Stimulated activated CD4-positive, alpha-beta T cell treated with anti-CD3 and anti-CD28 coated beads, Interleukin-1b, Interleukin-23, amount 100 ng/mL, for 1 hour (primary cell): Measurements from ENCODE around the gene PARP12.

Experiments
- DNase-seq, 2 donors: peaks; one replicate each; pipeline ENCODE4 v3.0.0-alpha.2; 2020; ENCODE audit warnings: low read depth in 2 of 2

Gene PARP12

DNA sequence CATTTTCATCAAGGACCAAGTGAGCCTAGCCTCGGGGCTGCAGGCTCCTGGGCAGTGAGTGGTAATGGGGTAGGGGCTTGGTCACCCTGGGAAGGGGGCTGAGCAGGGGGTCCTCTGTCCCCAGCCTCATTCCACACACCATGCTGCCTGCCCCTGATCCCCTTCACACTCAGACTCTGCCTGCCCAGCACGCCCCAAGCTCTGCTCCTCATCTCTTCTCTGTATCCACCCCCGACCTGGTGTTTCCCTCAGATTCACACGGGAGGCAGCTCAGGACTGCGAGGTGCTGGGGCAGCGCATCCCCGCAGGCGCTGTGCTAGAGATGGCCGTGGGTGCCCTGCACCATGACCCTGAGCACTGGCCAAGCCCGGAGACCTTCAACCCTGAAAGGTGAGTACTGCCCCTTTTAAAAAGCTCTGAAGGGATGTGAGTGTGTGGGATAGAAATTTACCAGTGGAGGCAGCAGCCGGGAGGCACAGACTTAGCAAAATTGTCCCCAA lies 47.2 kb downstream of the PARP12 start:
- DNase-seq, result no peak

DNA sequence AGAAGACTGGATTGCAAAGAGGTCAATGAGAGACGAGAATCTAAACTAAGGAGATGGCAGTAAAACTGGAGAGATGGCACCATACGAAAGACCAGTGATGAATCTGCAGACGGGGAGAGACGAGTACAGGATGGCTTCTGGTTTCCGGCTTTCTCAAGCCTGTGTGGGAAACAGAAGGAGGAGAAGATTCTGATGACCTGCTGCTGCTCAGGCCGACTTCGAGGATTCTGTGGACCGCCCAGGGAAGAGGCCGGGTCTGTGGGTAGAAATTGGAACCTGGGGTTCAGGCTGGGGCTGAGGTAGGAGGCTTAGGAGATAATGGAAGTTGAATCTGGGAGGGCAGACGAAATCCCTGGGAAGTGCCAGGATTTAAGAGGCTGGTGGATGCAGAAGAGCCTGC lies 48.6 kb downstream of the PARP12 start:
- no peak for DNase-seq

DNA sequence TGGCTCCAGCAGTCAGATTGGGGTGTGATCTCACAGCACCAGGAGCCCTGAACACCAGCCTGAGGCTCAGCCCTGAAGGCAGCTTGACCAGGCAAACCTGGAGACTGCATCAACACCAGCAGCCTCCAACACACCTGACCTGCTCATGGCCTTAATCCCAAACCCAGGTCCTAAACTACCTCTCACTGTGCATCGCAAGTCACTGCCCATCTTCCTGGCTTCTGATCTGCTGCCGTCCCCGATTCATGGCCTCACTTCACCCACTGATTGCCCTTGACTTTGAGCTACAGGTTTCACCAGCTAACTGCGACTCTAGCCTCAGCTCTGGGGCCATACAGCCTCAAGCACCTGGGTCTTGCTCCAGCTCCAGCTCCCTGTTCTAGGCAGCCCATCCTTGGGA lies 49.1 kb downstream of the PARP12 start:
- no peak for DNase-seq

DNA sequence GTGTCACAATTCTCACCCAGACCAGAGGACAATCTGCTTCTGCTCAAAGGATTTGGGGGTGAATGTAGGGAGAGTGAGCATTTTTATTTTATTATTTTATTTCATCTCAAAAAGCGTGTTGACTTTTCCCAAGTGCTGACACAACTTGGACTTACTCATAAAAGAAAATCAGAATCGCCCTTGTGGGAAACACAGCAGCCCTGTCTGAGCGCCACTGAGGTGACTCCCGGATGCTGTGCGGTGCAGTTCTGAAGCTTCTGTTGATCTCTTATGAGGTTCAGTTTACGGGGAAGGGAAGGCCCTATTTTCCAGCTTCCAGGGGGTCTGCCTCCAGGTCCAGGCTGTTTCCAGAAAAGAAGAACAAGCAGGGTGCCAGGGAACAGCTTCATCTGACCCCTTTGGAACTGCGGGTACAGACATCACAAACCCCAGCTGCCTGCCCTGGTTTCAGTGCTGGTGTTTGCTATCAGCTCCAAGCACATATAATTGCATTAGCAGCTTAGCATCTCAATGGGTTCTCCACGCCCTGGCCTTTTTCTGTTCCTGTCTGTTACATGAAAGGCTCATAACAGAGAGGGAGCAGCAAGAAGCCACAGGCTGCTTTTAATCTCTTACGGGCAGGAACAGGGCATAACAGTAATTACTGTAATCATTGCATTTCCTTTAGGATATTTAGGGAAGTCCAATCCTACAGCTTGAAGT lies 52.4 kb downstream of the PARP12 start:
- no peak for DNase-seq

DNA sequence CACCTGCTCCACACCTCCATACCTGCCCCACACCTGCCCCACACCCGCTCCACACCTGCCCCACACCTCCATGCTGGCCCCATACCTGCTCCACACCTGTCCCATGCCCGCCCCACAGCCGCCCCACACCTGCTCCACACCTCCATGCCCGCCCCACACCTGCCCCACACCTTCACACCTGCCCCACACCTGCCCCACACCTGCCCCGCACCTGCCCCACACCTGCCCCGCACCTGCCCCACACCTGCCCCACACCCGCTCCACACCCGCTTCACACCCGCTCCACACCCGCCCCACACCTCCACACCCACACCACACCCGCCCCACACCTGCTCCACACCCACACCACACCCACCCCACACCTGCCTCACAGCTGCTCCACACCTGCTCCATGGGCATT lies 53.0 kb downstream of the PARP12 start:
- DNase-seq, result no peak

DNA sequence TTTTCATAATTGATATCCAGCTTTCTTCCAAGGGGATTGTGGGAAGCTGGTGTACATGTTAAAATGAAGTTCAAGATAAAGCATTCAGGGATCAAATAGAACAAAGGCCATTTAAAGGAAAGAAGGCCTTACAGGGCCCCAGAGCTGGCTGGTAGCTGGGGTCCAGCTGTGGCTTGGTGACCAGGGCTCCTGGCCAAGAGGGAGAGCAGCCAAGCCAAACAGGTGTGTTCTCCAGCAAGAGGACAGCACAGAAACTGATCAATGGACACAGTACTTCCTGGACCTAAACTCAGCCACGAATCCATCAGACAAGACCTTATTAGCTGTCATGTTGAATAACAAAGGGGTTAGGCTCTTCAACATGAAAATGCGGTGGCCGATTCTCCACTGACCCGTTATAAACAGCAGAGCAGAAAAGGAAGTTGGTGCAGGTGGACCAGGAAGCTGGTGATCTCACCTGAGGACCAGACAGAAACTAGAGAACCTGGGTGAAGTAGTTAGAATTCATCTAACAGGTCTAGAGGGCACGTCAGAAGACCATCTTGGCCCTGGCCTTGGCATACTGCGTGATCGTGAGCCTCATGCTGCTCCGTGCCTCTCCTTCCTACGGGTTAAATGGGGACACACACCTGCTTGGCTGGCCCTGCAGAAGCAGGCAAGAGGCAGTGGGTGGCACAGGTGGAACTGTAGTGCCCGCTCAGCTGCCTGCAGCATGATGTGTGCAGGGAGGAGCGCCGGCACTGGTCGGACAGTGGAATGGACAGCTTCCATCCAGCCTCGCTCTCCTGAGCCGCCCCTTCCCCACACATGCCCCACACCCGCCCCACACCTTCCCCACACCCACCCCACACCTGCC lies 53.8 kb downstream of the PARP12 start:
- DNase-seq, result no peak

DNA sequence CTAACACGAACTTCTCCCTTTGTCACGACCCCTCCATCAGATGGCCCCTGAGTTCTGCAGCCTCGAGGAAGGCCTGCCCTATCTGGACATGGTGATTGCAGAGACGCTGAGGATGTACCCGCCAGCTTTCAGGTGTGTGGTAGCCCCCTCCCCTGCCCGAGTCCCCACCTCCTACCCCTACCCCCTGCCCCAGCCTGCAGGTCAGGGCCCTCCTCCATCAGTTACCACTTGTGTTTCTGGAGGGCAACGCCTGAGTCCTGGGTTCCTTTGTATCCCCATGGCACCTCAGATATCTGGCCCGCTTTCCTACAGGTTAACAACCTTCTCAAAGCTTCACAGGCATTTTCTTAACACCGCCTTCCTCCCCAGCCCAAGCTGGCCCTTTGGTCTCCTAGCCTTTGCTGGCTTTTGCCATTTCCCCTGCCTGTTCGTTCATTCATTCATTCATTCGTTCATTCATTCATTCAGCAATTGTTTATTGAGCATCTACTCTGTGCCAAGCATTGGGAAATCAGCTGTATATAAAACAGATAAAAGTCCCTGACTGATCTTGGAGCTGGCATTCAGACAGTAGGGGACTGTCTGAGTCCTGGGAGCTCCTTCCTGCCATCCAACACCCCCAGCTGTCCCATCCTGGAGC lies 55.6 kb downstream of the PARP12 start:
- no peak for DNase-seq

DNA sequence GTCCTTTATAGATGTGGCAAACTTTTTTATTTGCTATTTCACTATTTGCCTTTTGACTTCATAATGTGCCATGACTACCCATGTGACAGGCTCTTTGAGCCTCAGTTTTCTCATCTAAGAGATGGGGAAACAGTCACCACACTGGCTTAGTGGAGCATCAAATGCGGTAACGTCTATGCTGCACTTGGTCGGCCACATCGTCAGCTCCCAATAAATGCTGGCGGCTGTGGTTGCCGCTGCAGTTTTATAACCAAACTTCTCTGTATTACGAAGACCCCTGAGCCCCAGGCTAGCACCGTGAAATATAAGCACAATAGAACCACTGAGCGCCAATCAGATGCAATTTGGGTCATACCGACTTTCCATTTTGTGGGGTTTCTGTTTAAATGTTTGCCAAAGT lies 56.2 kb downstream of the PARP12 start:
- no peak for DNase-seq

DNA sequence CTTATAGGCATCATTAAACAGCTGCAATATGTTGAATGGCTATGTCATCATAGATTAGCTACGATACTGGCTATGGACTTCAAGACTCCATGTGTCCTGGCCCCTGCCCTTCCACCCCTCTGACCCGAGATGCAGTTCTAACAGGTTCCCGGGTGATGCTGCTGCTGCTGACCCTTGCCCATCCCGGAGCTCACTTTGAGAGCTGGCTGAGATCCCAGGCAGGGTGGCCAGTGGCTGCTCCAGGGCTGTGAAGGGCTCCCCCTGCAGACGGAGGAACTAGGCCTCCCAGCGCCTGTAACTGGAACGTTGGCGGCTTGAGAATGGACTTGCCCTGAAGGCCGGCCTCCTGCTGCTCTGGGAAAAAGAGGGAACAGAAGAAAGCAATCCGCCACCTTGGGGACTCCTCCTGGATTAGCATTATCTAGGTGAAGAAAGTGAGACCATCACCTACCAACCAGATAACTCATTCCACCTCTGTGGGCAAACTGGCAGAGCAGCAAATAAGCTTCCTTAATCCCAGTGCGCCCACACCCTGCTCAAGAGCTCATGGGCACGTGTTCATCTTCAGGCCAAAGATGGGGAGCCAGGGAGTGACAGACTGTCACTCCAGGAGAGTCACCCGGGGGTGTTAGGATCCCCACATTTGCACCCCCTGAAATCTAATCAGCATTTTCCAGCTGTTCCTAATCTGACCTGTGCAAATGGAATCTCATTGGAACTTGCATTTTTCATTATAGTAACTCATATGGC lies 56.8 kb downstream of the PARP12 start:
- no peak for DNase-seq

DNA sequence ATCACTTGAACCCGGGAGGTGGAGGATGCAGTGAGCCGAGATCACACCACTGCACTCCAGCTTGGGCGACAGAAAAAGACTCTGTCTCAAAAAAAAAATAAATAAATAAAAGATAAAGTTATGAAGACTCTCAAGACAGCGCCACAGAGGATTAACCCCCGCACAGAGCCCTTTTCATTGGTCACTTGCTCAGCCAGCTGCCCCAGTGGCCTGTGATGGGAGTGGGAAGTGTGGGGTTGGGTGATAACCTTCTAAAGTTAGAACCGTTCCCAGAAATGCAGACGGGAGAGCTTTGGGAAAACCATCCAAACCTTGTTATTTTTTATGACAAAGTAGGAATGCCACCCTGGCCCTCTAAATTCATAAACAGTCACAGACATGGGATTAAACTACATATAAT lies 57.4 kb downstream of the PARP12 start:
- DNase-seq, result no peak

DNA sequence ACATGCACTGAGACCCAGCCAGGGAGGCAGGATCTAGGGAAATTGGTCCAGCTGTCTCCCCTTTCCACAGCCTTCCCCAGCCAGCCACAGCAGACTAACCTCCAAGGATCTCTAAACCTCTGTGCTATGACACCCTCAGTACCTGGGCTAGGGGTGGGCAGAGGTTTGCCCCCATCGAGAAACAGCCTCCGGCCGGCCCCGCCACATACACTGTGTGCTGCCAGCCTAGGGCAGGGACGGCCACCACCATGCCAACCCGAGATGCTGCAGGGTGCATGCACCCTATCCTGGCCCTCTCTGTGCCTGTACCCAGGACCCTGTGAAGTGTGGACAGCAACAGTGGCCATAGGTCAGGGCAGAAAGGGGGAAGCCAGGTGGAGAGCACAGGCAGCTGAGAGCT lies 58.1 kb downstream of the PARP12 start:
- DNase-seq, result no peak

DNA sequence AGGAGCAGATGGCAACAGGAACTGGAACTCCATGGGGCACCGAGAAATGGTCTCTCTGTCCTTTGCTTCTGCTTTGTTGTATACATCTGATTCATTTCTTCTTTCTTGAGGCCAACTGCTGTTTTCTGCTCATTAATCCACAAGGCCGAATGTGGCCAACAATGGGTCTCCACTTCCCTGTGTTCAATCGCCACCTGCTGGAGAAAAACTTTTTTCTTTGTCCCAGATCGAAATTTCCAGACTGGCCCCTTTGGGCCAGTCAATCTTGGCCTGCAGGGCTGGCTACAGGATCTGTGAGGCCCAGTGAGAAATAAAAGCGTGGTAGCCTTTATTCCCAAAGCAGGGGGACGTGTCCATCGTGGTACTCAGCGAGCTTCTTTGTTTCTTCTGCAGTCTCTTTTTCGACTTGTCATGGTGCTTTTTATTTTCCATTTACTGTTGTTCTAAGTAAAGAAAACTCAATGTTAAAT lies 58.8 kb downstream of the PARP12 start:
- no peak for DNase-seq

DNA sequence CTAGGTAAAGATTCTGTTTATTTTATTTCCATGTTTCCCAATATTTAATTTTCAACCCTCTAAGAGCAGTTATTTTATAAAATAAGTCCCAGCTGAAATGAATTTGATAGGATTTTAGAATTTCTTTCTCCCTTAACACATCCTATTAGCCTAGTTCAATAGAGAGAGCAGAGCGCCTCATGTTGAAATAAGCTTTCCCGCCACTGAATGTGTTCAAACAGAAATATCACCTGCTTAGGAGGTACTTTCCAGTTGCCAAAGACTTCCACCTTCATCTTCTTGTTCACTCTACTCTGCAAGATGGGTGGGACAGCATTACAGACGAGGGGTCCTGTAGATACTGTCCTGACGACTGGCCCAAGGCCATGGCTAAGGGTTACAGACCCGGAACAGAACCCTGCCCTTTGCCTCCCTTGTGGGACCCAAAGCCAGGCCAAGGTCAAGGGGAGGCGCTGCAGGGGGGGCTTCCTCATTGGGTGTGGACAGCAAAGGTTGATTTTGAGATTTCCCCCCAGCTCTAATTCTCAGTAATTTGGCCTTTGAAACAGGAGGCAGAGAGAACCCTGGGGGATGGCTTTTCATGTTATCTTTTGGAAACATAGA lies 62.0 kb downstream of the PARP12 start:
- no peak for DNase-seq

DNA sequence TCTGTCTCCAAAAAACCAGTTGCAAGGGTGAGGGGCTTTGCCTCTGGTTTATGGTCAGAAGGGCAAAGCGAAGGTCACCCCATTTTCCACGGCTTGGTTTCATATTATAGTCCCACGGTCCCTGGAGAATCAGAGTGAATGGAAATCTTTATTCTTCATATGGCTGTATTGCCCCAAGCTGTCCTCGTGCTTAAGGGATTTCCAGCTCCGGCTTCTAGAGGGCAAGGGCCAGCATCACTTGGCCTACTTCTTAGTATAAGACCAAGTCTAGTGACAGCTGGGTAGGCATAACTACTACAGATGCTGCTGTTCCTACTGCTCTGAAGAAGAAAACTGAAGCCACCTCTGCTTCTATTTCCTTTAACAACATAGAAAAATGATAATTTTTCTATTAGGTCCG lies 63.2 kb downstream of the PARP12 start:
- no peak for DNase-seq

DNA sequence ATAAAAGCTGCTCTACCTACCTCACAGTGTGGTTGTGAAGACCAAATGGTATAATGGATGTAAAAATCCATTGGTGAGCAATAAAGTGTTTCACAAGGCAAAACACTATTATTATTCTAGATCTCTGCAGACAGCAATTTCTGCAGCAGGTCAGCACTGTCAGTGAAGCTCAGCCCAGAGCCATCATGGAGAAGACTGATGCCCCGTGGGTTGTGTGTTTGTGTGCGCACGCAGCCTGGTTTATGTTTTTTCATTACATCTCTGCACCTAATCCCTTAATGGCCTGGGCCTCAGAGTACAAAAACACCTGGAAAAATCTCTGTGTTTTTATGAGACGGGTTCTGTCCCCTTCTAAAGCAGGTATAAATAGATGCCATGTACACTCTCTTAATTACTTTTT lies 64.2 kb downstream of the PARP12 start:
- no peak for DNase-seq

DNA sequence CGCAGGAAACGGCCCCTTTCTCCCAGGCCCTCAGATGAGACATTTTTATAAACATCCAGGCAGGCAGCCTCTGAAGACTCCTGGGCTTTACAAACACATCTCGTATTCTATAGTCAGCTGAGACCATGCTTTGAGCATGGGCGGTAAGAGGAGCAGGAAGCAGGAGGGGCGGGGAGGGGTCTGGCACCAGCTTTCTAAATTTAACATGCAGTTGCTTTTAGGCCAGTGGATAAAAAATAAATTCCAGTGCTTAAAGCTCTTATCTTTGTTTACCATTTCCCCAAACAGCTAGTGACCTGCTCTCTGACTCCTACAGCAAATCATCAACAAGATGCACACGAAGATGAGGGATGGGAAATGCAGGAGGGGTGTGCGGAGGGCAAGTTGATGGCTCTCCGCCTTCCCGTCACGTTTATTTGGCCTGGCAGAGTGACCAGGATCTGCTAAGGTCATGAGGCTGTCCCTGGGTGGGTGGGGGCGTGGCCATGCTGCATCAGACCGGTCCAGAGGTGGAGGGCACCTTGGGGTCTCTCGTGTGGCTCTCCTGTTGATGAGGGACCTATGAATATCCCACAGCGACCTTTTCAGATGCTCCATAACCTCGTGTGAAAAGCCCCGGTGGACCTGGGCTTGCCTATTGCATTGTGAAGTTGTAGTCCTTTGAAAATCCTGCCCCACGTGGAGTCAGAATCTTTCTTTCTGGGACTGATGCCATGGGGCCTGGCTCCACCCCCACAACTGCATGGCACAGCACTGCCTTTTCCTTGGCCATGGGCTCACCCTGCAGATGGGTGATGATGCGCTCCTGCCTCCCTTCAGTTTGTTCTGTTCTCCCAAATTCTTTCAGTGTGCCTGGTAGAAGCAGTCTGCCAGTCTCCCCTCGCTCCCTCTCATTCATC lies 67.5 kb downstream of the PARP12 start:
- DNase-seq, result no peak

DNA sequence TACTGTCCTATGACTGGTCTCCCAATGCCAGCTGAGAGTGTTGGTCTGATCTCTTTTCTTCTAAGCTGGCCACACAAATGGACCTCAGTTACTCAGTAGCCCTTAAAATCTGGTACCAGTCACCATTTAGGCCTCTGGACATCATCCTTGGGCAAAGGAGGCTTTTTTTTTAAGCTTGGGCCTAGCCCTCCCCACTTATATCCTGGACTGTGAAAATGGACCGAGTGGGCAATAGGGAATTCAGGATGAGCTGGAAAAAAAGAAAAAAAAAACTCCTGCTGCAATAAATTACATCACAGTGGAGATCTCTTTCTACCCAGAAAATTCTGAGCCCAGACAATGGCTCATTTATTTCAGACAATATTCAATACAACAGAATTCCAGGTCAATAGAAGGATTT lies 68.4 kb downstream of the PARP12 start:
- DNase-seq, result no peak

DNA sequence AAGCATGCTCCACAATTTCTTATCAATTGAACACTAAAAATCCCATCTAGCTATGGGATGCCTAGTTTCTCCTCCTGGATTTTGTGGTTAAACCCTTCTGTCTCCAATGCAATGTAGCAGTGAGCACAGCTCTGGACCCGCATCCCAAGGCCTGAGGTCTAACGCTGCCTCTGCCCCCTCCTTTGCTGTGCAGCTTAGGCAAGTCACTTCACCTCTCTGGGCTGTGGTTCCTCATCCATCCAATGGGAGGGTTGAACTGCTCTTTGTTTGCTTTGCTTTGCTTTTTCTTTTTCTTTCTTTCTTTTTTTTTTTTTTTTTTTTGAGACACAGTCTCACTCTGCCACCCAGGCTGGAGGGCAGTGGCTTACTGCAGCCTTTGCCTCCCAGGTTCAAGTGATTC lies 69.2 kb downstream of the PARP12 start:
- DNase-seq, result no peak

DNA sequence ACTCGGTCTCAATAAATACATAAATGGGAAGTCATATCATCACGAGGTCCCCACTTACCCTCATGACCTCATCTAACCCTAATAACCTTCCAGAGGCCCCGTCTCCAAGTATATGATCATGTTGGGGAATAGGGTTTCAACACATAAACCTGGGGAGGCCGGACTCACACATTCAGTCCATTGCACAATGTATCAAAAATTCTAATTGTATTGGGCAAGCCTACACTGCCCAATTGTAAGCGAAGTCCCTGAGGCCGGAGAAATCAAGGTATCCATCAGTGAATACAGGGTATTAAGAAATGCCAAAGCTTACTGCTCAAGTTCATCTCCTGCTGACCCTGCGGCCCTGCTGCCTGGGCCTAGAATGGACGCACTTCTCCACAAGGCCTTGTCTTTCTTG lies 69.6 kb downstream of the PARP12 start:
- DNase-seq, result no peak

DNA sequence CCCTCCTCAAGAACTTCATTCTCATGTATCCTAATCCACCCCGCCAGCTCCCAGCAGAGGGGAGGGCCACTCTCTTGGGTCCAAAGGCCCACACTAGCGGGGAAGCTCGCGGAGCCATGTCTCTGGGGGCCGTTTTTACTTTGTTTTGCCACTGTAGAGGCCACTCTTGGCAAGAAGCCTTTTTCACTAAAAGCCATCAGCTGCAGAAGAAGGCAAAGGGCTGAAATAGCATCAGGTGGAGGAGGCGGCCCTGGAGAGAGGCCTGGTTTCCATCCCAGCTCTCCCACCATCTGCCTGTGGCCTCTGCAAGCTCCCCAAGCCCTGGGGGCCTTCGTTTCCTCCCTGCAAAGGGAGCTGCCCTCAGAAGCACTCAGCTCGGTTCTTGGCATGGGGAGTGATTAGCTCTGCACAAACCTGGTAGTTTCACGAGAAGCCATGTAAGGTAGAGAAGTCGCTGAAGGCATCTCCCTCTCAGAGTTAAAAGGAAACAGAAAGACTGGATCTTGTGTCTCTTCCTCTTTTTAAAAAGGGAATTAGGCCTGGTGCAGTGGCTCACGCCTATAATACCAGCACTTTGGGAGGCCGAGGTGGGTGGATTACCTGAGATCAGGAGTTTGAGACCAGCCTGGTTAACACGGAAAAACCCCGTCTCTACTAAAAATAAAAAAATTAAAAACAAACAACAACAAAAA lies 70.3 kb downstream of the PARP12 start:
- DNase-seq, result no peak
